Endothelial cell of umbilical vein (primary cell): ENCODE results near the gene ID2. TPM values are rescaled to one million over a fixed set of nuclear protein-coding genes. Genes with fewer than 3 reads are reported as not detected.

Experiments used
- BruUV-seq: library from RNA; stranded (reverse); fragments of 400-500 nt; replicated peaks from 2 replicates; lab custom pipeline; 2021; lab: Mats Ljungman, UMichigan
- CTCF ChIA-PET: fragments of 300-600, 350-600 bp; sonication (Branson Sonifier 250); formaldehyde crosslinking; loops from one replicate; lab custom pipeline; 2021; ENCODE audit warnings: antibody characterized with exemption, inconsistent platforms; lab: Charles Lee
- POLR2A ChIA-PET: fragments of 300-600, 350-600 bp; sonication (Branson Sonifier 250); formaldehyde crosslinking; loops from one replicate; lab custom pipeline; 2021; ENCODE audit warnings: antibody characterized with exemption, inconsistent platforms; lab: Charles Lee
- DNase-seq: peaks from one replicate; pipeline ENCODE4 v3.0.0-alpha.2; 2011; ENCODE audit warnings: low read depth, low spot score
- FAIRE-seq: peaks from 2 replicates; lab custom pipeline; 2011; peaks lifted over from hg19 to GRCh38; lab: Jason Lieb, UNC
- H2AFZ ChIP-seq: 2 replicates; pipeline ENCODE4 v1.6.0; 2012; ENCODE audit warnings: low read depth, low read length, control low read depth, inconsistent platforms
- H3K27ac ChIP-seq: 2 replicates; pipeline ENCODE4 v1.5.1; 2011; ENCODE audit warnings: low read depth, mild to moderate bottlenecking, control low read depth, low read length, moderate library complexity; ENCODE audit not compliant: insufficient read depth
- H3K27me3 ChIP-seq, 2 experiments: 2 replicates each; pipeline versions ENCODE4 v1.6.0 to v1.6.1; 2011; ENCODE audit warnings: low read length in 2 of 2, mixed read lengths in 1 of 2; ENCODE audit not compliant: control insufficient read depth in 2 of 2, insufficient read depth in 2 of 2
- H3K36me3 ChIP-seq, 2 experiments: 2 replicates in 1 of 2; 3 replicates in 1 of 2; pipeline ENCODE4 v1.5.1; 2011; ENCODE audit warnings: low read length in 2 of 2, mild to moderate bottlenecking in 1 of 2, moderate library complexity in 1 of 2; ENCODE audit not compliant: control insufficient read depth in 2 of 2, insufficient read depth in 2 of 2; ENCODE audit errors: extremely low read depth in 1 of 2
- H3K4me1 ChIP-seq: 3 replicates; pipeline ENCODE4 v1.5.1; 2011; ENCODE audit warnings: mild to moderate bottlenecking, low read length; ENCODE audit not compliant: control insufficient read depth, insufficient read depth; ENCODE audit errors: extremely low read depth
- H3K4me2 ChIP-seq: 2 replicates; pipeline ENCODE4 v1.6.1; 2011; ENCODE audit warnings: low read length, control low read depth, mixed read lengths; ENCODE audit not compliant: insufficient read depth
- H3K4me3 ChIP-seq, 3 experiments: fragments of 200-600 bp in 1 of 3; sonication (generic), shearing (Covaris generic) in 1 of 3; replicated peaks in 1 of 3; 2 replicates each; pipeline ENCODE4 v1.5.1; 2011 to 2016; ENCODE audit warnings: control low read depth in 3 of 3, low read length in 3 of 3, mild to moderate bottlenecking in 2 of 3, inconsistent platforms in 1 of 3, low read depth in 1 of 3, moderate library complexity in 1 of 3; ENCODE audit not compliant: insufficient read depth in 1 of 3
- H3K79me2 ChIP-seq: 2 replicates; pipeline ENCODE4 v1.6.0; 2012; ENCODE audit warnings: low read length, inconsistent platforms; ENCODE audit not compliant: control insufficient read depth, insufficient read depth
- H3K9ac ChIP-seq: replicated peaks from 2 replicates; pipeline ENCODE3; 2011; ENCODE audit warnings: low read length, control low read depth; ENCODE audit not compliant: insufficient read depth; ENCODE audit errors: extremely low read depth
- H3K9me1 ChIP-seq: replicated peaks from 3 replicates; pipeline ENCODE4 v1.6.0; 2011; ENCODE audit warnings: mild to moderate bottlenecking, low read length; ENCODE audit not compliant: control insufficient read depth, insufficient read depth; ENCODE audit errors: extremely low read depth
- H3K9me3 ChIP-seq: replicated peaks from 2 replicates; pipeline ENCODE4 v1.5.1; 2012; ENCODE audit warnings: low read length, inconsistent platforms; ENCODE audit not compliant: control insufficient read depth, insufficient read depth
- H4K20me1 ChIP-seq: replicated peaks from 2 replicates; pipeline ENCODE3; 2011; ENCODE audit warnings: mild to moderate bottlenecking, low read length; ENCODE audit not compliant: control insufficient read depth, insufficient read depth; ENCODE audit errors: extremely low read depth
- CTCF ChIP-seq, 2 donors: IDR thresholded peaks; 1 replicate in 1 of 2; 2 replicates in 1 of 2; pipeline ENCODE4 v1.5.1; 2011; ENCODE audit warnings: low read length in 2 of 2, mild to moderate bottlenecking in 2 of 2, moderate library complexity in 2 of 2, control low read depth in 1 of 2, inconsistent platforms in 1 of 2, low read depth in 1 of 2; ENCODE audit not compliant: insufficient read depth in 1 of 2; ENCODE audit errors: extremely low read depth in 1 of 2
- EZH2 ChIP-seq: IDR thresholded peaks from 2 replicates; pipeline ENCODE4 v1.6.1; 2012; ENCODE audit warnings: borderline replicate concordance, low read depth, mild to moderate bottlenecking, moderate library complexity, low read length, inconsistent platforms; ENCODE audit not compliant: severe bottlenecking
- FOS ChIP-seq: IDR thresholded peaks from 2 replicates; pipeline ENCODE4 v1.6.1; 2011; ENCODE audit warnings: mild to moderate bottlenecking, low read length, moderate library complexity, borderline replicate concordance; ENCODE audit not compliant: insufficient read depth
- GATA2 ChIP-seq: IDR thresholded peaks from 2 replicates; pipeline ENCODE4 v1.7.0; 2011; ENCODE audit warnings: low read depth, mild to moderate bottlenecking, moderate library complexity, mixed read lengths, low read length; ENCODE audit not compliant: insufficient read length, insufficient read depth
- JUN ChIP-seq: IDR thresholded peaks from 2 replicates; pipeline ENCODE4 v1.6.1; 2011; ENCODE audit warnings: borderline replicate concordance, low read depth; ENCODE audit not compliant: insufficient read length, insufficient read depth
- MAX ChIP-seq: IDR thresholded peaks from 2 replicates; pipeline ENCODE4 v1.6.1; 2011; ENCODE audit not compliant: insufficient read depth, insufficient read length
- MYC ChIP-seq: IDR thresholded peaks from one replicate; pipeline ENCODE4 v1.6.1; 2011; ENCODE audit warnings: mild to moderate bottlenecking, low read depth, low read length
- POLR2A ChIP-seq: IDR thresholded peaks from 2 replicates; pipeline ENCODE4 v1.6.1; 2012; ENCODE audit warnings: low read depth, mild to moderate bottlenecking, control low read depth, low read length
- POLR2AphosphoS5 ChIP-seq: IDR thresholded peaks from 2 replicates; pipeline ENCODE4 v1.6.1; 2012; ENCODE audit warnings: low read depth, mild to moderate bottlenecking, control low read depth, low read length, moderate library complexity; ENCODE audit not compliant: insufficient read depth
- dilution Hi-C: fragments of 300-500 bp; cut with MboI; formaldehyde crosslinking; loops from one replicate; pipeline ENCODE4 v1.15.0; 2019; ENCODE audit warnings: low sequenced_read_pairs; ENCODE audit not compliant: extremely low pct_ligation_motif_present
- intact Hi-C: fragments of 100-400 bp; cut with micrococcal nuclease; formaldehyde crosslinking; loops from one replicate; pipeline ENCODE4 v1.10.0; 2022
- polyA plus RNA-seq, 4 experiments: library from polyadenylated mRNA; depleted of rRNA in 3 of 4; stranded (reverse) in 3 of 4; unstranded in 1 of 4; fragments of >200 nt; gene quantifications; 2 replicates each; pipeline versions ENCODE4 v1.2.1 to v1.2.3, GENCODE V29; 2011 to 2012; ENCODE audit warnings: missing spikeins in 1 of 4
- total RNA-seq: library from RNA; stranded (reverse); gene quantifications from 2 replicates; pipeline ENCODE4 v1.2.3, GENCODE V29; 2021

ID2 gene
- total and polyA plus RNA-seq, 2 donors (not counting 3 experiments of a cell fraction or from before 2014, with no cell fraction given), result 4.1 to 29.1 TPM

GRCh38 chr2:8722986-8723385, 41.1 kb downstream of the ID2 start:
- TF ChIP-seq GATA2, result no peak
- no peak for TF ChIP-seq POLR2AphosphoS5
- TF ChIP-seq MAX, result no peak
- TF ChIP-seq EZH2, result no peak
- TF ChIP-seq MYC, result no peak
- no peak for TF ChIP-seq POLR2A
- no peak for TF ChIP-seq FOS
- no peak for TF ChIP-seq CTCF (IDR thresholded peaks at IDR 0.05; ENCODE audit: extremely low read depth in 1 of 2, insufficient read depth in 1 of 2, low read depth in 1 of 2, low read length in 2 of 2)
- TF ChIP-seq JUN, result no peak
- Histone ChIP-seq H3K9ac (no peak overlapping the region), H3K27me3 (no peaks in the 10 kb centered on the region), H3K27ac (no peak overlapping the region), H3K36me3 (peaks cover 0 to 1% of the 10 kb centered on the region in 2 experiments), H4K20me1 (no peaks in the 10 kb centered on the region), H3K4me2 (no peak overlapping the region), H3K79me2 (no peaks in the 10 kb centered on the region), H3K4me1 (no peaks in the 10 kb centered on the region), H2AFZ (no peak overlapping the region), H3K9me1 (no peaks in the 10 kb centered on the region), H3K4me3 (no peak overlapping the region), H3K9me3 (no peaks in the 10 kb centered on the region)
- BruUV-seq, result no TSS peak
- dilution Hi-C loops, result no loop called here
- ChIA-PET CTCF (no interaction called here), POLR2A (no interaction called here)
- FAIRE-seq (no peak), DNase-seq (no peak)
- intact Hi-C loops, result no loop called here
